GM12878 (cell line): ENCODE measurements around the gene RNU6-1. TPM values are rescaled to one million over a fixed set of nuclear protein-coding genes. Genes with fewer than 3 reads are reported as not detected.

Experiments
- BACH1 ChIP-seq: fragments of 450-650 bp; IDR thresholded peaks from 2 replicates; pipeline ENCODE4 v1.6.1; 2017; ENCODE audit warnings: mild to moderate bottlenecking, borderline replicate concordance
- BCL11A ChIP-seq: IDR thresholded peaks from 2 replicates; pipeline ENCODE4 v1.6.1; 2011; ENCODE audit warnings: low read depth, low read length
- BHLHE40 ChIP-seq, 2 experiments: fragments of 450-650 bp in 1 of 2; IDR thresholded peaks; 2 replicates each; pipeline ENCODE4 v1.6.1; 2011 to 2017; ENCODE audit warnings: low read depth in 2 of 2, borderline replicate concordance in 1 of 2, improper control_type of control experiment in 1 of 2, low read length in 1 of 2, mild to moderate bottlenecking in 1 of 2
- CBFB ChIP-seq: IDR thresholded peaks from 2 replicates; pipeline ENCODE4 v1.6.1; 2016; ENCODE audit warnings: antibody characterized with exemption, low read depth
- JUNB ChIP-seq: IDR thresholded peaks from 2 replicates; pipeline ENCODE4 v1.6.1; 2016; ENCODE audit warnings: antibody characterized with exemption, mild to moderate bottlenecking
- MEF2A ChIP-seq: IDR thresholded peaks from 2 replicates; pipeline ENCODE4 v1.6.1; 2011; ENCODE audit warnings: low read depth, mild to moderate bottlenecking, low read length, moderate library complexity; ENCODE audit not compliant: insufficient read depth
- NFIC ChIP-seq: IDR thresholded peaks from 2 replicates; pipeline ENCODE4 v1.6.1; 2012; ENCODE audit warnings: low read depth, mild to moderate bottlenecking, inconsistent platforms, low read length, moderate library complexity
- NFYB ChIP-seq: IDR thresholded peaks from 2 replicates; pipeline ENCODE4 v1.6.1; 2011; ENCODE audit warnings: low read depth, mild to moderate bottlenecking, low read length, improper control_type of control experiment, moderate library complexity; ENCODE audit not compliant: insufficient read depth
- NR2C2 ChIP-seq: IDR thresholded peaks from 2 replicates; pipeline ENCODE4 v1.6.1; 2011; ENCODE audit warnings: borderline replicate concordance, low read depth; ENCODE audit not compliant: control insufficient read depth, insufficient read length
- POLR2AphosphoS5 ChIP-seq: IDR thresholded peaks from 2 replicates; pipeline ENCODE4 v1.6.1; 2011; ENCODE audit warnings: mild to moderate bottlenecking, low read length, inconsistent platforms
- RAD21 ChIP-seq: IDR thresholded peaks from 2 replicates; pipeline ENCODE4 v1.6.1; 2011; ENCODE audit warnings: mild to moderate bottlenecking, low read depth, low read length, moderate library complexity; ENCODE audit not compliant: insufficient read depth
- RFX5 ChIP-seq: IDR thresholded peaks from 2 replicates; pipeline ENCODE4 v1.6.1; 2011; ENCODE audit warnings: low read depth, low read length, improper control_type of control experiment
- SPI1 ChIP-seq: IDR thresholded peaks from 2 replicates; pipeline ENCODE4 v1.6.1; 2011; ENCODE audit warnings: low read depth, mild to moderate bottlenecking, low read length, moderate library complexity, borderline replicate concordance; ENCODE audit not compliant: insufficient read depth
- STAT3 ChIP-seq: IDR thresholded peaks from 2 replicates; pipeline ENCODE4 v1.6.1; 2011; ENCODE audit warnings: low read depth, low read length, improper control_type of control experiment
- YBX1 ChIP-seq: fragments of 450-650 bp; IDR thresholded peaks from 2 replicates; pipeline ENCODE4 v1.6.1; 2016; ENCODE audit warnings: antibody characterized with exemption
- ZNF274 ChIP-seq: IDR thresholded peaks from one replicate; pipeline ENCODE4 v1.8.0; 2011; ENCODE audit not compliant: insufficient read length, insufficient read depth
- ZNF592 ChIP-seq: fragments of 450-650 bp; IDR thresholded peaks from 2 replicates; pipeline ENCODE4 v1.6.1; 2017; ENCODE audit warnings: mild to moderate bottlenecking, moderate library complexity
- polyA plus RNA-seq, 11 experiments: library from polyadenylated mRNA; depleted of rRNA in 4 of 11; unstranded in 6 of 11; stranded (reverse) in 5 of 11; fragments of >200 nt; fragmentation: Nextera tagmentation in 4 of 11; fragmentation: Illumina TruSeq in 1 of 11; extraction: Ambion mirVana in 4 of 11; extraction: Trizol in 1 of 11; gene quantifications; 1 replicate in 1 of 11; 2 replicates in 10 of 11; pipeline versions ENCODE4 v1.2.1 to v1.2.3, GENCODE V29; 2011 to 2016; ENCODE audit warnings: inconsistent platforms in 2 of 11, missing spikeins in 2 of 11, low read depth in 1 of 11
- total RNA-seq, 4 experiments: library from RNA; depleted of rRNA in 3 of 4; stranded (reverse); fragments of >200 nt in 3 of 4; fragmentation: Illumina TruSeq in 1 of 4; extraction: Trizol in 1 of 4; gene quantifications; 2 replicates each; pipeline versions ENCODE4 v1.2.1 to v1.2.3, GENCODE V29; 2013 to 2021
- TF ChIP-seq, protein P1 (sequence below): IDR thresholded peaks from 2 replicates; pipeline ENCODE4 v1.6.1; 2011; ENCODE audit warnings: borderline replicate concordance, low read depth, mild to moderate bottlenecking, moderate library complexity, low read length; ENCODE audit not compliant: insufficient read depth, poor library complexity, severe bottlenecking
- TF ChIP-seq, protein P2 (sequence below): fragments of 150-350 bp; IDR thresholded peaks from 2 replicates; pipeline ENCODE4 v1.6.1; 2016; ENCODE audit warnings: low read depth, low read length
- TF ChIP-seq, protein P3 (sequence below): IDR thresholded peaks from 2 replicates; pipeline ENCODE4 v1.6.1; 2011; ENCODE audit warnings: mild to moderate bottlenecking, low read depth, low read length, moderate library complexity; ENCODE audit not compliant: insufficient replicate concordance

RNU6-1 gene
- total and polyA plus RNA-seq, 10 of the 15 experiments (the other 5 are each of a cell fraction or from before 2014, with no cell fraction given), result not detected

DNA sequence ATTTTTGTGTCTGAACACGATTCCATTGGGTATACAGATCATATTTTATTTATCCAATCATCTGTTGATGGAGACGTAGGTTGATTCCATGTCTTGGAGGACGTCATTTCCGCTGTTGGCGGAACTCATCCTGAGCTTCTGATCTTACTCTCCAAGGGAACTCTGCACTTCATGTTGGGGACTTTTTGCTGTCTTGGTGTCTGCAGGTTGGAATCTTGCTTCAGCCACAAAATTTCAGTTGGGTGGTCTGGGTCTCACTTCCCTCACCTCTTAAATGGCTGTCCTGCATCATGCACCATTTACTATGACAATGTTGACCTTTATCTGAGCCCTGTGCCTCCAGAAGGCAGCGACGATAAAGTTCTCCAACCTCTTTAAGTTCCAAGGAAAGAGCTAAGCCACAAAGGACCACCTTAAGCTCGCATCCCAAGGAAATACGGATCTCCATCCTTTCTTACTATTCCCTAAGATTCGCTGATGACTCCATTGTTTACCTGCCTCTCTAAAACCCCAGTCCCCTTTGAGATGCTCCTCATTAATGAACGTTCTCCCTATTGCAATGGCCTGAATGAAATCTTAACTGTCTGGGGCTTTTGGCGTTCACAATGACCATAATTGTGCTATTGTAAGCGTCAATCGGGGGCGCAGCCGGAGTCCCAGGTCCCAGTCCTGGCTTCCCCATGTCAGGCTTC lies 23.1 kb upstream of the RNU6-1 start (continued):
- TF ChIP-seq YBX1 (no peak), ZNF592 (no peak), SPI1 (peak; percentile 93), BHLHE40 (IDR thresholded peaks at IDR 0.05; ENCODE audit: borderline replicate concordance in 1 of 2, low read depth in 2 of 2, low read length in 1 of 2) (no peak; a peak in 1 of 4 replicates), STAT3 (0 out of 2 replicates have a peak, but pooled peaks have one; percentile 53), MEF2A (no peak), BACH1 (no peak), RFX5 (no peak), NFIC (peak; percentile 79), NFYB (peak; percentile 89), ZNF274 (no peak), JUNB (peak; percentile 76), CBFB (0 out of 2 replicates have a peak, but pooled peaks have one; percentile 24), RAD21 (no peak), BCL11A (peak; percentile 80), POLR2AphosphoS5 (peak; percentile 46; the same call in 1 of the 2 replicates), NR2C2 (no peak)
- TF ChIP-seq, protein P1, sequence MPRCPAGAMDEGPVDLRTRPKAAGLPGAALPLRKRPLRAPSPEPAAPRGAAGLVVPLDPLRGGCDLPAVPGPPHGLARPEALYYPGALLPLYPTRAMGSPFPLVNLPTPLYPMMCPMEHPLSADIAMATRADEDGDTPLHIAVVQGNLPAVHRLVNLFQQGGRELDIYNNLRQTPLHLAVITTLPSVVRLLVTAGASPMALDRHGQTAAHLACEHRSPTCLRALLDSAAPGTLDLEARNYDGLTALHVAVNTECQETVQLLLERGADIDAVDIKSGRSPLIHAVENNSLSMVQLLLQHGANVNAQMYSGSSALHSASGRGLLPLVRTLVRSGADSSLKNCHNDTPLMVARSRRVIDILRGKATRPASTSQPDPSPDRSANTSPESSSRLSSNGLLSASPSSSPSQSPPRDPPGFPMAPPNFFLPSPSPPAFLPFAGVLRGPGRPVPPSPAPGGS, result no peak
- TF ChIP-seq, protein P2, sequence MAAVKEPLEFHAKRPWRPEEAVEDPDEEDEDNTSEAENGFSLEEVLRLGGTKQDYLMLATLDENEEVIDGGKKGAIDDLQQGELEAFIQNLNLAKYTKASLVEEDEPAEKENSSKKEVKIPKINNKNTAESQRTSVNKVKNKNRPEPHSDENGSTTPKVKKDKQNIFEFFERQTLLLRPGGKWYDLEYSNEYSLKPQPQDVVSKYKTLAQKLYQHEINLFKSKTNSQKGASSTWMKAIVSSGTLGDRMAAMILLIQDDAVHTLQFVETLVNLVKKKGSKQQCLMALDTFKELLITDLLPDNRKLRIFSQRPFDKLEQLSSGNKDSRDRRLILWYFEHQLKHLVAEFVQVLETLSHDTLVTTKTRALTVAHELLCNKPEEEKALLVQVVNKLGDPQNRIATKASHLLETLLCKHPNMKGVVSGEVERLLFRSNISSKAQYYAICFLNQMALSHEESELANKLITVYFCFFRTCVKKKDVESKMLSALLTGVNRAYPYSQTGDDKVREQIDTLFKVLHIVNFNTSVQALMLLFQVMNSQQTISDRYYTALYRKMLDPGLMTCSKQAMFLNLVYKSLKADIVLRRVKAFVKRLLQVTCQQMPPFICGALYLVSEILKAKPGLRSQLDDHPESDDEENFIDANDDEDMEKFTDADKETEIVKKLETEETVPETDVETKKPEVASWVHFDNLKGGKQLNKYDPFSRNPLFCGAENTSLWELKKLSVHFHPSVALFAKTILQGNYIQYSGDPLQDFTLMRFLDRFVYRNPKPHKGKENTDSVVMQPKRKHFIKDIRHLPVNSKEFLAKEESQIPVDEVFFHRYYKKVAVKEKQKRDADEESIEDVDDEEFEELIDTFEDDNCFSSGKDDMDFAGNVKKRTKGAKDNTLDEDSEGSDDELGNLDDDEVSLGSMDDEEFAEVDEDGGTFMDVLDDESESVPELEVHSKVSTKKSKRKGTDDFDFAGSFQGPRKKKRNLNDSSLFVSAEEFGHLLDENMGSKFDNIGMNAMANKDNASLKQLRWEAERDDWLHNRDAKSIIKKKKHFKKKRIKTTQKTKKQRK, result no peak
- TF ChIP-seq, protein P3, sequence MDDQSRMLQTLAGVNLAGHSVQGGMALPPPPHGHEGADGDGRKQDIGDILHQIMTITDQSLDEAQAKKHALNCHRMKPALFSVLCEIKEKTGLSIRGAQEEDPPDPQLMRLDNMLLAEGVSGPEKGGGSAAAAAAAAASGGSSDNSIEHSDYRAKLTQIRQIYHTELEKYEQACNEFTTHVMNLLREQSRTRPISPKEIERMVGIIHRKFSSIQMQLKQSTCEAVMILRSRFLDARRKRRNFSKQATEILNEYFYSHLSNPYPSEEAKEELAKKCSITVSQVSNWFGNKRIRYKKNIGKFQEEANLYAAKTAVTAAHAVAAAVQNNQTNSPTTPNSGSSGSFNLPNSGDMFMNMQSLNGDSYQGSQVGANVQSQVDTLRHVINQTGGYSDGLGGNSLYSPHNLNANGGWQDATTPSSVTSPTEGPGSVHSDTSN, result no peak
